HEK293T (cell line): Measurements from ENCODE around the gene TMCO4.

Experiments used
- CTCF ChIA-PET: fragments of 350-600 bp; formaldehyde crosslinking; extraction: SDS; loops from one replicate; lab custom pipeline; 2021; ENCODE audit warnings: antibody characterized with exemption, inconsistent platforms; lab: Yijun Ruan, JAX
- POLR2A ChIA-PET: fragments of 350-600 bp; formaldehyde crosslinking; extraction: SDS; loops from one replicate; lab custom pipeline; 2020; ENCODE audit warnings: antibody characterized with exemption, inconsistent platforms; lab: Yijun Ruan, JAX
- DNase-seq: peaks from one replicate; pipeline ENCODE4 v3.0.0; 2012; ENCODE audit warnings: mixed read lengths; ENCODE audit errors: extremely low spot score
- ARNT ChIP-seq: fragments of 450-650 bp; IDR thresholded peaks from 2 replicates; pipeline ENCODE4 v1.6.1; 2017; ENCODE audit warnings: mild to moderate bottlenecking
- BHLHE40 ChIP-seq: fragments of 450-650 bp; IDR thresholded peaks from 2 replicates; pipeline ENCODE4 v1.6.1; 2016; ENCODE audit warnings: mild to moderate bottlenecking, moderate library complexity, borderline replicate concordance
- CTBP1 ChIP-seq: fragments of 450-650 bp; IDR thresholded peaks from 2 replicates; pipeline ENCODE4 v1.6.1; 2016; ENCODE audit warnings: borderline replicate concordance
- ELF4 ChIP-seq: fragments of 450-650 bp; IDR thresholded peaks from 2 replicates; pipeline ENCODE4 v1.6.1; 2017; ENCODE audit warnings: antibody characterized with exemption
- FOXA1 ChIP-seq: fragments of 450-650 bp; IDR thresholded peaks from 2 replicates; pipeline ENCODE4 v1.6.1; 2016; ENCODE audit warnings: mild to moderate bottlenecking
- FOXK2 ChIP-seq: fragments of 450-650 bp; IDR thresholded peaks from 2 replicates; pipeline ENCODE4 v1.6.1; 2016; ENCODE audit warnings: mild to moderate bottlenecking
- FOXM1 ChIP-seq: fragments of 450-650 bp; IDR thresholded peaks from 2 replicates; pipeline ENCODE4 v1.6.1; 2017; ENCODE audit warnings: mild to moderate bottlenecking, borderline replicate concordance
- HDGF ChIP-seq: fragments of 450-650 bp; IDR thresholded peaks from 2 replicates; pipeline ENCODE4 v1.6.1; 2017; ENCODE audit warnings: antibody characterized with exemption, borderline replicate concordance
- L3MBTL2 ChIP-seq: fragments of 450-650 bp; conservative IDR thresholded peaks from 2 replicates; pipeline ENCODE4 v1.6.1; 2016; ENCODE audit warnings: mild to moderate bottlenecking
- LEF1 ChIP-seq: fragments of 450-650 bp; IDR thresholded peaks from 2 replicates; pipeline ENCODE4 v1.6.1; 2017; ENCODE audit warnings: mild to moderate bottlenecking, borderline replicate concordance
- NFRKB ChIP-seq: fragments of 450-650 bp; IDR thresholded peaks from 2 replicates; pipeline ENCODE4 v1.6.1; 2016; ENCODE audit warnings: mild to moderate bottlenecking, moderate library complexity
- PKNOX1 ChIP-seq: fragments of 450-650 bp; IDR thresholded peaks from 2 replicates; pipeline ENCODE4 v1.6.1; 2016
- SP1 ChIP-seq: fragments of 450-650 bp; IDR thresholded peaks from 2 replicates; pipeline ENCODE4 v1.6.1; 2017
- SUZ12 ChIP-seq: fragments of 450-650 bp; IDR thresholded peaks from 2 replicates; pipeline ENCODE4 v1.6.1; 2016; ENCODE audit warnings: mild to moderate bottlenecking
- TARDBP ChIP-seq: fragments of 450-650 bp; IDR thresholded peaks from 2 replicates; pipeline ENCODE4 v1.6.1; 2016
- ZNF384 ChIP-seq: fragments of 450-650 bp; IDR thresholded peaks from 2 replicates; pipeline ENCODE4 v1.6.1; 2016

Gene TMCO4

GRCh38 chr1:19840228-19840627 lies 40.5 kb upstream of the TMCO4 start:
- ChIA-PET CTCF (no interaction called here), POLR2A (no interaction called here)
- no peak for DNase-seq
- no peak for TF ChIP-seq FOXK2
- TF ChIP-seq HDGF, result no peak
- no peak for TF ChIP-seq FOXA1
- no peak for TF ChIP-seq BHLHE40
- TF ChIP-seq NFRKB, result no peak

GRCh38 chr1:19837866-19838265 lies 38.1 kb upstream of the TMCO4 start:
- TF ChIP-seq ARNT (no peak), FOXM1 (no peak), ZNF384 (no peak), CTBP1 (no peak), LEF1 (no peak), FOXK2 (no peak), TARDBP (no peak), HDGF (no peak), BHLHE40 (no peak), SP1 (no peak), PKNOX1 (no peak), L3MBTL2 (no peak), NFRKB (no peak), ELF4 (no peak), FOXA1 (no peak), SUZ12 (no peak)
- CTCF ChIA-PET, result no interaction called here
- POLR2A ChIA-PET, result no interaction called here
- no peak for DNase-seq

- DNase-seq, result no peak
- POLR2A ChIA-PET, result no interaction called here
- CTCF ChIA-PET, result no interaction called here
- TF ChIP-seq HDGF (no peak), FOXA1 (no peak), SP1 (no peak), LEF1 (no peak), ELF4 (no peak), FOXM1 (no peak), NFRKB (no peak), TARDBP (no peak), ZNF384 (no peak), L3MBTL2 (no peak), SUZ12 (no peak), PKNOX1 (no peak), ARNT (no peak), CTBP1 (no peak), FOXK2 (no peak), BHLHE40 (no peak)
These were observed 35.9 kb upstream of the TMCO4 start for GRCh38 chr1:19835578-19835977.

GRCh38 chr1:19831441-19831840 lies 31.7 kb upstream of the TMCO4 start:
- no peak for DNase-seq
- no peak for TF ChIP-seq ARNT
- CTCF ChIA-PET, result no interaction called here
- POLR2A ChIA-PET, result no interaction called here

GRCh38 chr1:19828546-19828945 lies 28.8 kb upstream of the TMCO4 start:
- no peak for TF ChIP-seq SUZ12
- no peak for TF ChIP-seq PKNOX1
- no peak for TF ChIP-seq BHLHE40
- DNase-seq, result no peak
- ChIA-PET CTCF (no interaction called here), POLR2A (no interaction called here)

- POLR2A ChIA-PET, result no interaction called here
- TF ChIP-seq BHLHE40, result no peak
- TF ChIP-seq SP1, result no peak
- TF ChIP-seq ZNF384, result no peak
- no peak for TF ChIP-seq ARNT
- CTCF ChIA-PET, result no interaction called here
- DNase-seq, result no peak
These were observed 25.6 kb upstream of the TMCO4 start for GRCh38 chr1:19825298-19825697.

GRCh38 chr1:19824541-19824940 lies 24.8 kb upstream of the TMCO4 start:
- TF ChIP-seq ARNT, result no peak
- TF ChIP-seq FOXM1, result no peak
- TF ChIP-seq ZNF384, result no peak
- TF ChIP-seq SP1, result no peak
- TF ChIP-seq CTBP1, result no peak
- no peak for TF ChIP-seq FOXA1
- no peak for TF ChIP-seq FOXK2
- TF ChIP-seq HDGF, result no peak
- TF ChIP-seq BHLHE40, result no peak
- no peak for TF ChIP-seq LEF1
- no peak for TF ChIP-seq NFRKB
- TF ChIP-seq TARDBP, result no peak
- no peak for TF ChIP-seq SUZ12
- no peak for TF ChIP-seq L3MBTL2
- POLR2A ChIA-PET, result no interaction called here
- no peak for DNase-seq
- CTCF ChIA-PET, result interaction anchor here (0.8 kb wide), 1 partner anchor 120 kb away, joined by 3 read pairs; no protein-coding TSS in a partner anchor
